ENCODE results near the gene PRDM7. TPM values are rescaled to one million over a fixed set of nuclear protein-coding genes. Genes with fewer than 3 reads are reported as not detected.

PRDM7 gene
- total RNA-seq, 4 donors from 2014 or later = not detected

DNA sequence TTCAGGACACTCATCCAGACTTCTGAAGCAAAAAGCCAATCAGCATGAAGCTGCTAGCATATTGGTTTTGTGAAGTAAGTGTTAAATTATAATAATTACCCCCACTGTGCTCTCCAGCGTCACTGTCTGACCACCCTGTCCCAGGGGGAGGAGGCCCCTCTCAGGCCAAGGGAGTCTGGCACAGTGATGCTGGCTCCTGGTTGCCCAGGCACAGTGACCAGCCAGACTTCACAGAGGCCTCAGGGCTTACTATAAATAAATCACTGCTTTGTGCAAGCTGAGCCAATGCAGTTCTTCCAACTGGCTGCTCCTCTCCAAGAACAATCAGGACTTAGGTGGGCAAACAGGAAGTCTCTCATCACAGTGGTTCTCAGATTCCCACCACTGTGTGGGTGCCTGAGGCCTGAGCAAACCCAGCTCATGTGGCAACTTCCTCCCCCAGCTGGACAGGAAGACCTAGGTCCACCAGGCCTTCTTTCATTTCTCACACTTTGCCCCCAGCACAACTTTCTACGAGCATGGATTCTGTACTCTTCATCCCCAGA is 56.2 kb downstream of the PRDM7 start:
- Histone ChIP-seq H3K27me3 (peaks cover 0 to 9% (median 0%) of the 10 kb centered on the region in 4 donors), H3K4me3 (no peak overlapping the region), H3K36me3 (no peaks in the 10 kb centered on the region), H3K4me1 (peaks cover 26 to 50% (median 26%) of the 10 kb centered on the region in 3 donors), H3K27ac (no peak overlapping the region), H3K9me3 (no peaks in the 10 kb centered on the region)
- 67 to 75% methylated on average over 1 to 2 of the region's 2 CpGs for WGBS, 2 donors
- no peak for DNase-seq
- intact Hi-C loops (cut with DNase I) = no loop called here
- no peak for TF ChIP-seq POLR2A (IDR thresholded peaks at IDR 0.05)
- no peak for TF ChIP-seq CTCF (IDR thresholded peaks at IDR 0.05)

GRCh38 chr16:90020260-90020837 is 56.8 kb downstream of the PRDM7 start:
- Histone ChIP-seq H3K9me3 (no peaks in the 10 kb centered on the region), H3K27me3 (peaks cover 0 to 9% (median 0%) of the 10 kb centered on the region in 4 donors), H3K4me1 (peaks cover 26 to 50% (median 26%) of the 10 kb centered on the region in 3 donors), H3K4me3 (peak overlapping the region in 3 of 4 donors; percentile 62 to 93 (median 83)), H3K36me3 (no peaks in the 10 kb centered on the region), H3K27ac (peak overlapping the region in 1 of 4 donors; percentile 80)
- intact Hi-C loops (cut with DNase I) = no loop called here
- WGBS, 2 donors = 70 to 75% methylated on average over 9 of the region's 9 CpGs
- TF ChIP-seq CTCF (IDR thresholded peaks at IDR 0.05) (no peak), POLR2A (IDR thresholded peaks at IDR 0.05) (no peak)
- DNase-seq = no peak

- no peak for DNase-seq
- no peaks in the 10 kb centered on the region for H3K36me3 ChIP-seq
- intact Hi-C loops (cut with DNase I) = no loop called here
Observed at GRCh38 chr16:90019543-90020259, 57.4 kb downstream of the PRDM7 start.

GRCh38 chr16:90018652-90019542 is 58.2 kb downstream of the PRDM7 start, which contains the start of gene DBNDD1:
TSS of gene DBNDD1 (minus strand) at chr16:90019456. CDS start at chr16:90019341, 115 bp downstream.
- Histone ChIP-seq H3K9me3 (no peaks in the 10 kb centered on the region), H3K4me1 (peaks cover 26 to 46% (median 26%) of the 10 kb centered on the region in 3 donors), H3K4me3 (peak within 1 kb of the TSS; percentile 62 to 93 (median 74)), H3K36me3 (no peaks in the 10 kb centered on the region), H3K27me3 (peaks cover 0 to 9% (median 0%) of the 10 kb centered on the region in 4 donors), H3K27ac (peak within 1 kb of the TSS; percentile 67 to 80 (median 74))
- TF ChIP-seq POLR2A (IDR thresholded peaks at IDR 0.05) (no peak), CTCF (IDR thresholded peaks at IDR 0.05) (no peak)
- WGBS, 2 donors = 0% methylated on average over 1 of the region's 103 CpGs; no CpG with 5 or more reads in 1 of the 2 donors
- no peak for DNase-seq
- intact Hi-C loops (cut with DNase I) = no loop called here

More at GRCh38 chr16:90019543-90020259, 57.4 kb downstream of the PRDM7 start:
- Histone ChIP-seq H3K9me3 (no peaks in the 10 kb centered on the region), H3K27ac (peak overlapping the region; percentile 67 to 80 (median 74)), H3K27me3 (peaks cover 0 to 9% (median 0%) of the 10 kb centered on the region in 4 donors), H3K4me3 (peak overlapping the region; percentile 62 to 93 (median 74)), H3K4me1 (peaks cover 26 to 50% (median 26%) of the 10 kb centered on the region in 3 donors)
- WGBS, 2 donors = 4 to 12% methylated on average over 5 to 13 of the region's 57 CpGs
- peak in 4 of 6 experiments; percentile 26 to 54 (median 40) for TF ChIP-seq CTCF (IDR thresholded peaks at IDR 0.05)
- TF ChIP-seq POLR2A (IDR thresholded peaks at IDR 0.05) = no peak

Data from esophagus squamous epithelium (tissue), 5 donors.